SK-N-MC (cell line): ENCODE results near the gene SLC28A3.
"Not testable (repeated sequence)": the region's sequence is repeated elsewhere in the genome, so short reads cannot be mapped to it uniquely, and the experiment has no call there.

Experiments
- DNase-seq: peaks from one replicate; pipeline ENCODE4 v3.0.0-alpha.2; 2011; ENCODE audit warnings: low read depth, low spot score
- H3K27ac ChIP-seq: fragments of 200-600 bp; sonication (generic); 2 replicates; pipeline ENCODE4 v1.5.1; 2016; ENCODE audit warnings: mixed run types
- H3K36me3 ChIP-seq: fragments of 200-600 bp; sonication (generic); 2 replicates; pipeline ENCODE4 v1.6.1; 2017; ENCODE audit warnings: antibody characterized with exemption, low read length, mixed read lengths; ENCODE audit not compliant: insufficient read depth
- H3K4me3 ChIP-seq: fragments of 200-600 bp; sonication (generic); 2 replicates; pipeline ENCODE4 v1.5.1; 2016
- H3K9ac ChIP-seq: fragments of 200-600 bp; sonication (generic); 2 replicates; pipeline ENCODE4 v1.8.0; 2017; ENCODE audit warnings: mixed run types, mixed read lengths; ENCODE audit not compliant: insufficient read length
- H3K9me3 ChIP-seq: fragments of 200-600 bp; sonication (generic); 2 replicates; pipeline ENCODE4 v1.6.1; 2017; ENCODE audit warnings: low read depth, mild to moderate bottlenecking, antibody characterized with exemption, low read length, moderate library complexity, mixed read lengths
- EZH2 ChIP-seq: fragments of 200-600 bp; sonication (generic); IDR thresholded peaks from one replicate; pipeline ENCODE4 v1.6.1; 2017; ENCODE audit warnings: antibody characterized with exemption
- FOXP2 ChIP-seq: optimal IDR thresholded peaks from 2 replicates; pipeline ENCODE3; 2011; ENCODE audit warnings: mild to moderate bottlenecking, moderate library complexity; ENCODE audit not compliant: insufficient read depth; ENCODE audit errors: extremely low read length, control extremely low read depth
- POLR2AphosphoS5 ChIP-seq: IDR thresholded peaks from 2 replicates; pipeline ENCODE4 v1.6.1; 2012; ENCODE audit warnings: mild to moderate bottlenecking, low read depth, low read length, borderline replicate concordance

Gene SLC28A3, protein sequence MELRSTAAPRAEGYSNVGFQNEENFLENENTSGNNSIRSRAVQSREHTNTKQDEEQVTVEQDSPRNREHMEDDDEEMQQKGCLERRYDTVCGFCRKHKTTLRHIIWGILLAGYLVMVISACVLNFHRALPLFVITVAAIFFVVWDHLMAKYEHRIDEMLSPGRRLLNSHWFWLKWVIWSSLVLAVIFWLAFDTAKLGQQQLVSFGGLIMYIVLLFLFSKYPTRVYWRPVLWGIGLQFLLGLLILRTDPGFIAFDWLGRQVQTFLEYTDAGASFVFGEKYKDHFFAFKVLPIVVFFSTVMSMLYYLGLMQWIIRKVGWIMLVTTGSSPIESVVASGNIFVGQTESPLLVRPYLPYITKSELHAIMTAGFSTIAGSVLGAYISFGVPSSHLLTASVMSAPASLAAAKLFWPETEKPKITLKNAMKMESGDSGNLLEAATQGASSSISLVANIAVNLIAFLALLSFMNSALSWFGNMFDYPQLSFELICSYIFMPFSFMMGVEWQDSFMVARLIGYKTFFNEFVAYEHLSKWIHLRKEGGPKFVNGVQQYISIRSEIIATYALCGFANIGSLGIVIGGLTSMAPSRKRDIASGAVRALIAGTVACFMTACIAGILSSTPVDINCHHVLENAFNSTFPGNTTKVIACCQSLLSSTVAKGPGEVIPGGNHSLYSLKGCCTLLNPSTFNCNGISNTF

DNA sequence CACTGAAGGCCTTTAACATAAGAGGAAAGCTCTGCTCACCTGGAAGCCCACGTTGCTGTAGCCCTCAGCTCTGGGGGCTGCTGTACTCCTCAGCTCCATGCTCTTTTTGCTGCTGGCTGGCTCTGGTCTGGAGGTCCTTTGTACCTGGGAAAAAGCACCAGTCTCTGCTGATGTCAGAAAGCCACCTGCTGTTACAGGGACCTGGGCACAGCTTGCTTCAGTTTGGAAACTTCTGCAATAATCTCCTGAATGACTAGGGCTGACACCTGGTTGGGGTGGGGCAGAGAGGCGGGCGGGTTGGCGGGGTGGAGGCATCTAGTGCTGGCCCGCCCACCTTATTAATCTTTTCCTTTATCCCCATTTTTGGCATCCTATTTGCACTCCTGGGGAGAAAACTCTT, at the start of gene SLC28A3:
Gene SLC28A3, minus strand, starts transcription at position 224 of the 400 bp plus-strand sequence. Its CDS starts 125 bp downstream, at position 99.
- H3K36me3 ChIP-seq: no peaks in the 10 kb centered on the region
- H3K4me3 ChIP-seq: no peak within 1 kb of the TSS
- no peak within 1 kb of the TSS for H3K27ac ChIP-seq
- H3K9me3 ChIP-seq: no peaks in the 10 kb centered on the region
- TF ChIP-seq EZH2: no peak
- TF ChIP-seq POLR2AphosphoS5: no peak
- TF ChIP-seq FOXP2: no peak
- DNase-seq: no peak
- no peak within 1 kb of the TSS for H3K9ac ChIP-seq

DNA sequence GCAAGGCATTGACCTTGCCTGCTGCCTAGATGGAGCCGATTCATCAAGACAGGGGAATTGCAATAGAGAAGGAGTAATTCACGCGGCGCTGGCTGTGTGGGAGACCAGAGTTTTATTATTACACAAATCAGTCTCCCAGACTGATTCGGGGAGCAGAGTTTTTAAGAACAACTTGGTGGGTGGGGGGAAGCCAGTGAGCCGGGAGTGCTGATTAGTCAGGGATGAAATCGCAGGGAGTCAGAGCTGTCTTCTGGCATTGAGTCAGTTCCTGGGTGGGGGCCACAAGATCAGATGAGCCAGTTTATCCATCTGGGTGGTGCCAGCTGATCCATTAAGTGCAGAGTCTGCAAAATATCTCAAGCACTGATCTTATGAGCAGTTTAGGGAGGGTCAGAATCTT, 49.7 kb upstream of the SLC28A3 start:
- DNase-seq, H3K9ac ChIP-seq, H3K9me3 ChIP-seq, H3K36me3 ChIP-seq, H3K4me3 ChIP-seq, H3K27ac ChIP-seq: not testable (repeated sequence)

GRCh38 chr9:84387821-84388220, 47.3 kb upstream of the SLC28A3 start:
- Histone ChIP-seq H3K9ac (no peak overlapping the region), H3K9me3 (no peaks in the 10 kb centered on the region), H3K4me3 (no peak overlapping the region), H3K36me3 (no peaks in the 10 kb centered on the region), H3K27ac (no peak overlapping the region)
- no peak for DNase-seq
- no peak for TF ChIP-seq FOXP2
- no peak for TF ChIP-seq POLR2AphosphoS5
- TF ChIP-seq EZH2: no peak

GRCh38 chr9:84386753-84387152, 46.2 kb upstream of the SLC28A3 start:
- no peak for TF ChIP-seq POLR2AphosphoS5
- no peak for TF ChIP-seq FOXP2
- no peak for TF ChIP-seq EZH2
- no peak overlapping the region for H3K4me3 ChIP-seq
- H3K27ac ChIP-seq: no peak overlapping the region
- H3K9me3 ChIP-seq: no peaks in the 10 kb centered on the region
- no peaks in the 10 kb centered on the region for H3K36me3 ChIP-seq
- DNase-seq: no peak
- H3K9ac ChIP-seq: no peak overlapping the region

- Histone ChIP-seq H3K4me3 (no peak overlapping the region), H3K27ac (no peak overlapping the region), H3K9me3 (no peaks in the 10 kb centered on the region), H3K36me3 (no peaks in the 10 kb centered on the region), H3K9ac (no peak overlapping the region)
- DNase-seq: no peak
- TF ChIP-seq POLR2AphosphoS5 (no peak), FOXP2 (no peak), EZH2 (no peak)
These were observed 45.0 kb upstream of the SLC28A3 start for GRCh38 chr9:84385386-84386040.

- H3K9ac ChIP-seq: no peak overlapping the region
- no peak for DNase-seq
- no peak overlapping the region for H3K4me3 ChIP-seq
- TF ChIP-seq POLR2AphosphoS5: no peak
- no peaks in the 10 kb centered on the region for H3K36me3 ChIP-seq
- no peak overlapping the region for H3K27ac ChIP-seq
- H3K9me3 ChIP-seq: no peaks in the 10 kb centered on the region
These were observed 44.1 kb upstream of the SLC28A3 start for GRCh38 chr9:84384617-84385016.

DNA sequence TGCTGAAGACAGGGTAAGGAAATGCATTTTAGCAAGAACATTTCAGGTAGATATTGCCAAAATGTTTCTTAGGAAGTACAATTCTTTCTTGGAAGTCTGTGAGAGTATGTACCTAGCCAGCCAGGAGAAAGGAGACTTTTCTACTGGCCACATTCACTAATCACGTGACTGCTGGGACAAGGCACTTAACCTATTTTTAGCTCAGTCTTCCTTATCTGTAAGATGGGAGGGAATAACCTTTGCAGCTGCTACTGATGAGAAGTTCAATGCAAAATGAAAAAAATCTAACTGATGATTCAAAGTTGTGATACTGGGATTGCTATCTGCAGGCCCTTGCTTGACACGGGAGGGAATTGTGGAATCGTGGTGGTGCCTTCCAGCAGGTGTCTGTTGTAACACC, 42.6 kb upstream of the SLC28A3 start:
- TF ChIP-seq POLR2AphosphoS5 (no peak), FOXP2 (no peak), EZH2 (no peak)
- no peaks in the 10 kb centered on the region for H3K36me3 ChIP-seq
- no peak overlapping the region for H3K9ac ChIP-seq
- no peak overlapping the region for H3K4me3 ChIP-seq
- no peak for DNase-seq
- no peak overlapping the region for H3K27ac ChIP-seq
- no peaks in the 10 kb centered on the region for H3K9me3 ChIP-seq

- Histone ChIP-seq H3K9ac (no peak overlapping the region), H3K9me3 (no peaks in the 10 kb centered on the region), H3K36me3 (no peaks in the 10 kb centered on the region), H3K27ac (no peak overlapping the region), H3K4me3 (no peak overlapping the region)
- DNase-seq: no peak
- no peak for TF ChIP-seq FOXP2
- TF ChIP-seq POLR2AphosphoS5: no peak
- TF ChIP-seq EZH2: no peak
These were observed 42.2 kb upstream of the SLC28A3 start for GRCh38 chr9:84382720-84383119.
